OCI-LY3 (cell line): ENCODE results near the gene NAP1L1.

ENCODE experiments used
- EZH2phosphoT487 ChIP-seq: fragments of 200-600 bp; shearing (Covaris generic); IDR thresholded peaks from 2 replicates; pipeline ENCODE4 v1.6.1; 2018; ENCODE audit warnings: antibody characterized with exemption, mixed run types, low read depth
- TF ChIP-seq, protein P1 (sequence below): fragments of 200-600, 300-600 bp; sonication (generic); IDR thresholded peaks from 2 replicates; pipeline ENCODE4 v1.5.1; 2014; ENCODE audit warnings: antibody characterized with exemption, low read length, low read depth

DNA sequence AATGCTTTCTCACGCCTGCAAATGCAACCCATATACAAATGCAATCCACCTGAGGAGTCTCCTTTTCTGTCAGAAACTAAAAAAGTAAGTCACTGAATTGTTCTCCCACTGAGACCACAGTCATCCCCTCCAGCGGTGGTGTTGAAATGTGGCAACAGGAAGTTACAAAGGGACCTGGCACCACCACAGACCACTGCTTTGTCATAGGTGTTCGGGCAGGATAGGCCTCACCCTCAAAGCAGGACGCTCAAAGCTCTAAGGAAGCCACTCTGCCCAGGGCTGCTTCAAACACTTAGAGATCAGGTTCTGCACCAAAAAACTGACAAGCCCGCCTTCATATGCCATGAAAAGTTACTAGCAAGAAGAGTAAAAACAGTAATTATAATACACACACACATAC lies 64.2 kb downstream of the NAP1L1 start:
- TF ChIP-seq, protein P1, sequence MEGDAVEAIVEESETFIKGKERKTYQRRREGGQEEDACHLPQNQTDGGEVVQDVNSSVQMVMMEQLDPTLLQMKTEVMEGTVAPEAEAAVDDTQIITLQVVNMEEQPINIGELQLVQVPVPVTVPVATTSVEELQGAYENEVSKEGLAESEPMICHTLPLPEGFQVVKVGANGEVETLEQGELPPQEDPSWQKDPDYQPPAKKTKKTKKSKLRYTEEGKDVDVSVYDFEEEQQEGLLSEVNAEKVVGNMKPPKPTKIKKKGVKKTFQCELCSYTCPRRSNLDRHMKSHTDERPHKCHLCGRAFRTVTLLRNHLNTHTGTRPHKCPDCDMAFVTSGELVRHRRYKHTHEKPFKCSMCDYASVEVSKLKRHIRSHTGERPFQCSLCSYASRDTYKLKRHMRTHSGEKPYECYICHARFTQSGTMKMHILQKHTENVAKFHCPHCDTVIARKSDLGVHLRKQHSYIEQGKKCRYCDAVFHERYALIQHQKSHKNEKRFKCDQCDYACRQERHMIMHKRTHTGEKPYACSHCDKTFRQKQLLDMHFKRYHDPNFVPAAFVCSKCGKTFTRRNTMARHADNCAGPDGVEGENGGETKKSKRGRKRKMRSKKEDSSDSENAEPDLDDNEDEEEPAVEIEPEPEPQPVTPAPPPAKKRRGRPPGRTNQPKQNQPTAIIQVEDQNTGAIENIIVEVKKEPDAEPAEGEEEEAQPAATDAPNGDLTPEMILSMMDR: no peak
- TF ChIP-seq EZH2phosphoT487: no peak
